Measurements from ENCODE around the gene HNRNPA0.

The HNRNPA0 gene

GRCh38 chr5:137754188-137754960 is at the start of gene HNRNPA0:
HNRNPA0 (minus strand) TSS chr5:137754363; CDS start chr5:137754066, 297 bp downstream.
- H3K27ac ChIP-seq = peak within 1 kb of the TSS; percentile 98
- no peak for TF ChIP-seq CTCF (IDR thresholded peaks at IDR 0.05)
- TF ChIP-seq ZFX (IDR thresholded peaks at IDR 0.05; ENCODE audit: borderline replicate concordance) = no peak

GRCh38 chr5:137802282-137803210 is 48.4 kb upstream of the HNRNPA0 start:
- no peak for TF ChIP-seq CTCF (IDR thresholded peaks at IDR 0.05)
- no peak for TF ChIP-seq ZFX (IDR thresholded peaks at IDR 0.05; ENCODE audit: borderline replicate concordance)
- no peak overlapping the region for H3K27ac ChIP-seq

- TF ChIP-seq ZFX (IDR thresholded peaks at IDR 0.05; ENCODE audit: borderline replicate concordance) (no peak), CTCF (IDR thresholded peaks at IDR 0.05) (no peak)
Observed at GRCh38 chr5:137800700-137801411, 46.7 kb upstream of the HNRNPA0 start.

GRCh38 chr5:137796279-137796678 is 42.1 kb upstream of the HNRNPA0 start:
- peak overlapping the region; percentile 24 for H3K27ac ChIP-seq
- TF ChIP-seq ZFX (IDR thresholded peaks at IDR 0.05; ENCODE audit: borderline replicate concordance) (no peak), CTCF (IDR thresholded peaks at IDR 0.05) (no peak)

More at GRCh38 chr5:137800700-137801411, 46.7 kb upstream of the HNRNPA0 start:
- H3K27ac ChIP-seq = no peak overlapping the region

GRCh38 chr5:137794863-137795262 is 40.7 kb upstream of the HNRNPA0 start:
- TF ChIP-seq CTCF (IDR thresholded peaks at IDR 0.05) = no peak
- no peak for TF ChIP-seq ZFX (IDR thresholded peaks at IDR 0.05; ENCODE audit: borderline replicate concordance)
- H3K27ac ChIP-seq = no peak overlapping the region

- H3K27ac ChIP-seq = no peak overlapping the region
- TF ChIP-seq CTCF (IDR thresholded peaks at IDR 0.05) = no peak
- no peak for TF ChIP-seq ZFX (IDR thresholded peaks at IDR 0.05; ENCODE audit: borderline replicate concordance)
Observed at GRCh38 chr5:137792303-137792702, 38.1 kb upstream of the HNRNPA0 start.

All from 22Rv1 (cell line).